AG04450 (cell line): ENCODE results near the gene OR13G1. TPM values are rescaled to one million over a fixed set of nuclear protein-coding genes. Genes with fewer than 3 reads are reported as not detected.

Experiments used
- CTCF ChIA-PET: fragments of 300-600, 350-600 bp; formaldehyde crosslinking; extraction: SDS; loops from one replicate; lab custom pipeline; 2022; ENCODE audit warnings: antibody characterized with exemption, inconsistent platforms; lab: Charles Lee
- POLR2A ChIA-PET: fragments of 350-600 bp; formaldehyde crosslinking; extraction: SDS; loops from one replicate; lab custom pipeline; 2021; ENCODE audit warnings: antibody characterized with exemption, inconsistent platforms; lab: Yijun Ruan, JAX
- DNase-seq: peaks from one replicate; pipeline ENCODE4 v3.0.0-alpha.2; 2011; ENCODE audit warnings: low read depth, low spot score
- H3K27ac ChIP-seq: one replicate; pipeline ENCODE4 v1.5.1; 2012; ENCODE audit warnings: low read depth, low read length, control low read depth
- H3K27me3 ChIP-seq: one replicate; pipeline ENCODE4 v1.6.0; 2012; ENCODE audit warnings: low read length; ENCODE audit not compliant: control insufficient read depth, insufficient read depth
- H3K4me3 ChIP-seq: 2 replicates; pipeline ENCODE4 v1.5.1; 2011; ENCODE audit warnings: mild to moderate bottlenecking, low read depth, low read length, control low read depth
- H3K9me3 ChIP-seq: 2 replicates; pipeline ENCODE4 v1.5.1; 2012; ENCODE audit warnings: low read length; ENCODE audit not compliant: control insufficient read depth, insufficient read depth
- polyA plus RNA-seq: library from polyadenylated mRNA; depleted of rRNA; stranded (reverse); fragments of >200 nt; gene quantifications from 2 replicates; pipeline ENCODE4 v1.2.3, GENCODE V29; 2011; rRNA removed
- TF ChIP-seq, protein P1 (sequence below): IDR thresholded peaks from 2 replicates; pipeline ENCODE4 v1.5.1; 2011; ENCODE audit warnings: low read depth, low read length, control low read depth, inconsistent platforms

OR13G1 gene
- polyA plus RNA-seq, 1 experiment = not detected

- H3K27me3 ChIP-seq = no peaks in the 10 kb centered on the region
- TF ChIP-seq, protein P1, sequence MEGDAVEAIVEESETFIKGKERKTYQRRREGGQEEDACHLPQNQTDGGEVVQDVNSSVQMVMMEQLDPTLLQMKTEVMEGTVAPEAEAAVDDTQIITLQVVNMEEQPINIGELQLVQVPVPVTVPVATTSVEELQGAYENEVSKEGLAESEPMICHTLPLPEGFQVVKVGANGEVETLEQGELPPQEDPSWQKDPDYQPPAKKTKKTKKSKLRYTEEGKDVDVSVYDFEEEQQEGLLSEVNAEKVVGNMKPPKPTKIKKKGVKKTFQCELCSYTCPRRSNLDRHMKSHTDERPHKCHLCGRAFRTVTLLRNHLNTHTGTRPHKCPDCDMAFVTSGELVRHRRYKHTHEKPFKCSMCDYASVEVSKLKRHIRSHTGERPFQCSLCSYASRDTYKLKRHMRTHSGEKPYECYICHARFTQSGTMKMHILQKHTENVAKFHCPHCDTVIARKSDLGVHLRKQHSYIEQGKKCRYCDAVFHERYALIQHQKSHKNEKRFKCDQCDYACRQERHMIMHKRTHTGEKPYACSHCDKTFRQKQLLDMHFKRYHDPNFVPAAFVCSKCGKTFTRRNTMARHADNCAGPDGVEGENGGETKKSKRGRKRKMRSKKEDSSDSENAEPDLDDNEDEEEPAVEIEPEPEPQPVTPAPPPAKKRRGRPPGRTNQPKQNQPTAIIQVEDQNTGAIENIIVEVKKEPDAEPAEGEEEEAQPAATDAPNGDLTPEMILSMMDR = no peak
- H3K4me3 ChIP-seq = no peak overlapping the region
- ChIA-PET POLR2A (no interaction called here), CTCF (no interaction called here)
- no peak overlapping the region for H3K27ac ChIP-seq
- peaks cover 43% of the 10 kb centered on the region for H3K9me3 ChIP-seq
- no peak for DNase-seq
Measured at GRCh38 chr1:247638781-247639180, 40.8 kb downstream of the OR13G1 start.

GRCh38 chr1:247638011-247638410 is 41.5 kb downstream of the OR13G1 start:
- TF ChIP-seq, protein P1 = no peak
- CTCF ChIA-PET = no interaction called here
- no peaks in the 10 kb centered on the region for H3K27me3 ChIP-seq

GRCh38 chr1:247627951-247628350 is 51.6 kb downstream of the OR13G1 start:
- Histone ChIP-seq H3K9me3 (peaks cover 15% of the 10 kb centered on the region), H3K27ac (no peak overlapping the region), H3K27me3 (no peaks in the 10 kb centered on the region), H3K4me3 (no peak overlapping the region)
- DNase-seq = no peak
- CTCF ChIA-PET = no interaction called here
- POLR2A ChIA-PET = no interaction called here
- TF ChIP-seq, protein P1 = no peak

More at GRCh38 chr1:247638011-247638410, 41.5 kb downstream of the OR13G1 start:
- peaks cover 43% of the 10 kb centered on the region for H3K9me3 ChIP-seq
- H3K27ac ChIP-seq = no peak overlapping the region
- no peak overlapping the region for H3K4me3 ChIP-seq
- DNase-seq = no peak
- POLR2A ChIA-PET = no interaction called here

Other genes starting within 250 kb of the OR13G1 start
- not detected in 2 replicates for gene OR2B11, start 221.6 kb downstream of the OR13G1 start, polyA plus RNA-seq
- not detected in 2 replicates for gene OR2C3, start 143.3 kb downstream of the OR13G1 start, polyA plus RNA-seq
- gene GCSAML, start 130.6 kb downstream of the OR13G1 start, polyA plus RNA-seq = not detected in 2 replicates
- gene OR2G2, start 91.4 kb downstream of the OR13G1 start, polyA plus RNA-seq = not detected in 2 replicates
- gene OR2G3, start 74.2 kb downstream of the OR13G1 start, polyA plus RNA-seq = not detected in 2 replicates
- gene OR6F1, start 36.9 kb upstream of the OR13G1 start, polyA plus RNA-seq = not detected in 2 replicates
- not detected in 2 replicates for gene OR14K1, start 58.9 kb upstream of the OR13G1 start, polyA plus RNA-seq
- not detected in 2 replicates for gene OR14A2, start 68.4 kb upstream of the OR13G1 start, polyA plus RNA-seq
- not detected in 2 replicates for gene OR1C1, start 80.8 kb upstream of the OR13G1 start, polyA plus RNA-seq
- gene OR14A16, start 144.4 kb upstream of the OR13G1 start, polyA plus RNA-seq = not detected in 2 replicates
- gene OR11L1, start 162.2 kb upstream of the OR13G1 start, polyA plus RNA-seq = not detected in 2 replicates
- gene TRIM58, start 177.4 kb upstream of the OR13G1 start, polyA plus RNA-seq = 0.09 and 0.10 TPM in 2 replicates
- 0.10 TPM in 1 of 2 replicates, not detected in the other for gene OR2W3, start 215.8 kb upstream of the OR13G1 start, polyA plus RNA-seq
- gene OR2T8, start 240.5 kb upstream of the OR13G1 start, polyA plus RNA-seq = not detected in 2 replicates
- gene OR2AJ1, start 245.2 kb upstream of the OR13G1 start, polyA plus RNA-seq = not detected in 2 replicates